ENCODE measurements around the gene MEF2C. TPM values are rescaled to one million over a fixed set of nuclear protein-coding genes. Genes with fewer than 3 reads are reported as not detected.

MEF2C gene
- total RNA-seq, 1 experiment from 2014 or later, result 1.7 TPM

DNA sequence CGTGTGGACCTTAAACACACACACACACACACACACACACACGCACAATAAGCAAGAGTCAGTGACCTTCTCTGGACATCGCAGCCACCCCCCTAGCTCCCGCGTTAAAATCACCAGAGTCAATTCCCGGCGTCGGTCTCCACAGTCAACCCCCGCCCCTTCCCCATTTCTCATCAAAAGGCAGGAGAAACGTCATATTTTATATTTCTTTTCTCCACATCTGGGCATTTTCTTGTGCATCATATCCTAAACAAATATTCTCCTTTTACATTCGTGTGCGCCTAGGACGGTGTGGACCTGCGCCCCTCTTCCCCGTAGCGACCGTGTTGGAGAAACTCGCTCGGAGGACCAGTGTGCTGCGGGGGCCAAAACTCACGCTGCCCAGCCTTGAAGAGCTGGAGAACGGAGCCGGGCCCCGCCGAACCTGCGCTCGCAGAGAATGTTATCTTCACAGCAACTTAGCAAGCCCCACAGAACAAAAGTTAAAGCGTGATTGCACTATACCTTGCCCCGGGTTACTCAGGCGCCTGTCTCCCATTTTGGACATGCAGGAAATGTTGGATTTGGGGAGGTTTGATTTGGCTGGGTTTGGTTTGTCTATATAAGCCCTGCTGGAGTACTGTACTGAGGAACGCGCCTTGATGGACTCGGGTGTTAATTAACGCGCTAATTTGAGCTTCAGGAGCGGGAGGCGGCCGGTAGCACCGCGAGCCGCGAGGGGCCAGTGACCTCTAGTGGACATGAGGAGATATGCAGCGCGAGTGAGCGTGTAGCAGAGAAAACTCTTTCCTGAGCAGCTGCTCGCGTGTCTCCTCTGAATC is 192.4 kb downstream of the MEF2C start:
- no peaks in the 10 kb centered on the region for H3K9me3 Mint-ChIP-seq
- H3K36me3 Mint-ChIP-seq, result no peaks in the 10 kb centered on the region
- H3K4me3 Mint-ChIP-seq, result peak overlapping the region; percentile 67
- CTCF ChIA-PET, result interaction anchor here (0.6 to 5.0 kb wide), 38 partner anchors 10 to 1788 kb away, joined by 3 to 50 read pairs (median 5); no protein-coding TSS in a partner anchor
- ATAC-seq, result peak; percentile 12
- POLR2A ChIA-PET, result interaction anchor here (0.7 to 1.2 kb wide), 3 partner anchors 12 to 910 kb away, joined by 3 read pairs; no protein-coding TSS in a partner anchor
- TF ChIP-seq CTCF (IDR thresholded peaks at IDR 0.05), result peak; percentile 98
- TF ChIP-seq CREB1 (CRISPR knock-in tag; IDR thresholded peaks at IDR 0.05), result no peak
- H3K27ac Mint-ChIP-seq, result no peak overlapping the region
- H3K4me1 Mint-ChIP-seq, result peaks cover 80% of the 10 kb centered on the region
- H3K27me3 Mint-ChIP-seq (ENCODE audit: low read depth), result peaks cover 100% of the 10 kb centered on the region
- DNase-seq (ENCODE audit: low spot score), result peak; percentile 76

DNA sequence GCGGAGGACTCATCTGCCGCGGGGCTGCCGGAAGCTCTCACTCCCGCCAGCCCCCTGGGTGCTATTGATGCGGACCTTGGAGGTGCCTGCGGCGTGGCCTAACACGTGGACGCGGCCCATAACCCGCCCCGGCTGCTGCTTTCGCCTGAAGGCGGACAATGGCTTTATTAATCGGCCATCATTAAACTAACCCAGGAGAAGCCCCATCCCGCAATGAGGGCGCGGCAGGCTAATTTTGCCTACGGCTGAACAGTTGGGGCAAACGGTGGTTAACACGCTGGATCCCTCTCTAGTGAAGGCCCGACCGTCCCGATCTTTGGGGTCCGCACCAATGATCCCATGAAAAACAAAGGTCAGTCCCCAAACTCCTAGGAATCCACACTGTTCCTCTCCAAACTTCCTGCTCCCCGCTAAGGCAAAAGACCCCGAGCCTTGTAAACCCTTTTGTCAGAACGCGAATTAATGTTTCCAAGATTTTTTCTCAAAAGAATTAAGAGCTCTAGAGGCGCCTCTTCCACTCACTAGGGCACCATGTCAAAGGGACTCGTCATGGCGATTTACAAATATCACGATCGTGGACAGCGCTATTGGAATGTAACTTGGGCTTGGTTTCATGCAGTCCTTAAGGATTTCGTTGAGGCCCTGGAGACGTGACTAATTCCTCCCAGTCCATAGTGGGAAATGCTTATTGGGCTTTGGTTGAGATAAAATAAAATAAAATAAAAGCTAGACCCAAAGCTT is 193.1 kb downstream of the MEF2C start:
- TF ChIP-seq FOXK1 (CRISPR knock-in tag; IDR thresholded peaks at IDR 0.05) (no peak), FOXP1 (CRISPR knock-in tag; IDR thresholded peaks at IDR 0.05; ENCODE audit: borderline replicate concordance) (no peak)
- Mint-ChIP-seq H3K4me1 (peaks cover 76% of the 10 kb centered on the region), H3K36me3 (no peaks in the 10 kb centered on the region), H3K9me3 (no peaks in the 10 kb centered on the region), H3K27me3 (ENCODE audit: low read depth) (peaks cover 100% of the 10 kb centered on the region), H3K4me3 (peak overlapping the region; percentile 61), H3K27ac (no peak overlapping the region)
- CTCF ChIA-PET, result interaction anchor here (0.7 to 5.0 kb wide), 14 partner anchors 9 to 908 kb away, joined by 3 to 50 read pairs (median 14); no protein-coding TSS in a partner anchor
- ATAC-seq (no peak), DNase-seq (ENCODE audit: low spot score) (no peak)
- POLR2A ChIA-PET, result interaction anchor here (0.7 to 1.3 kb wide), 2 partner anchors 12 to 14 kb away, joined by 3 read pairs; no protein-coding TSS in a partner anchor

- Mint-ChIP-seq H3K36me3 (no peaks in the 10 kb centered on the region), H3K27me3 (ENCODE audit: low read depth) (peaks cover 100% of the 10 kb centered on the region), H3K9me3 (no peaks in the 10 kb centered on the region), H3K4me1 (peaks cover 76% of the 10 kb centered on the region), H3K4me3 (peak overlapping the region; percentile 61), H3K27ac (no peak overlapping the region)
- ChIA-PET CTCF (interaction anchor here (0.7 to 5.0 kb wide), 10 partner anchors 8 to 970 kb away, joined by 3 to 50 read pairs (median 20); no protein-coding TSS in a partner anchor), POLR2A (interaction anchor here (1.3 kb wide), 1 partner anchor 13 kb away, joined by 3 read pairs; no protein-coding TSS in a partner anchor)
- DNase-seq (ENCODE audit: low spot score) (peak; percentile 65), ATAC-seq (peak; percentile 27)
- TF ChIP-seq IRF2 (CRISPR knock-in tag; IDR thresholded peaks at IDR 0.05; ENCODE audit: borderline replicate concordance, low read depth) (no peak), ARID4B (CRISPR knock-in tag; IDR thresholded peaks at IDR 0.05; ENCODE audit: borderline replicate concordance) (no peak), ZNF121 (CRISPR knock-in tag; IDR thresholded peaks at IDR 0.05) (no peak), ZNF232 (CRISPR knock-in tag; IDR thresholded peaks at IDR 0.05) (no peak), NFYB (CRISPR knock-in tag; conservative IDR thresholded peaks at IDR 0.05; ENCODE audit: low read depth) (no peak), ZNF416 (CRISPR knock-in tag; IDR thresholded peaks at IDR 0.05) (no peak), GTF2I (CRISPR knock-in tag; conservative IDR thresholded peaks at IDR 0.05) (no peak), NR3C1 (CRISPR knock-in tag; conservative IDR thresholded peaks at IDR 0.05; ENCODE audit: low read depth) (no peak)
- TF ChIP-seq, protein P1, sequence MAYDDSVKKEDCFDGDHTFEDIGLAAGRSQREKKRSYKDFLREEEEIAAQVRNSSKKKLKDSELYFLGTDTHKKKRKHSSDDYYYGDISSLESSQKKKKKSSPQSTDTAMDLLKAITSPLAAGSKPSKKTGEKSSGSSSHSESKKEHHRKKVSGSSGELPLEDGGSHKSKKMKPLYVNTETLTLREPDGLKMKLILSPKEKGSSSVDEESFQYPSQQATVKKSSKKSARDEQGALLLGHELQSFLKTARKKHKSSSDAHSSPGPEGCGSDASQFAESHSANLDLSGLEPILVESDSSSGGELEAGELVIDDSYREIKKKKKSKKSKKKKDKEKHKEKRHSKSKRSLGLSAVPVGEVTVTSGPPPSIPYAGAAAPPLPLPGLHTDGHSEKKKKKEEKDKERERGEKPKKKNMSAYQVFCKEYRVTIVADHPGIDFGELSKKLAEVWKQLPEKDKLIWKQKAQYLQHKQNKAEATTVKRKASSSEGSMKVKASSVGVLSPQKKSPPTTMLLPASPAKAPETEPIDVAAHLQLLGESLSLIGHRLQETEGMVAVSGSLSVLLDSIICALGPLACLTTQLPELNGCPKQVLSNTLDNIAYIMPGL (CRISPR knock-in tag; IDR thresholded peaks at IDR 0.05), result no peak
- TF ChIP-seq, protein P2, sequence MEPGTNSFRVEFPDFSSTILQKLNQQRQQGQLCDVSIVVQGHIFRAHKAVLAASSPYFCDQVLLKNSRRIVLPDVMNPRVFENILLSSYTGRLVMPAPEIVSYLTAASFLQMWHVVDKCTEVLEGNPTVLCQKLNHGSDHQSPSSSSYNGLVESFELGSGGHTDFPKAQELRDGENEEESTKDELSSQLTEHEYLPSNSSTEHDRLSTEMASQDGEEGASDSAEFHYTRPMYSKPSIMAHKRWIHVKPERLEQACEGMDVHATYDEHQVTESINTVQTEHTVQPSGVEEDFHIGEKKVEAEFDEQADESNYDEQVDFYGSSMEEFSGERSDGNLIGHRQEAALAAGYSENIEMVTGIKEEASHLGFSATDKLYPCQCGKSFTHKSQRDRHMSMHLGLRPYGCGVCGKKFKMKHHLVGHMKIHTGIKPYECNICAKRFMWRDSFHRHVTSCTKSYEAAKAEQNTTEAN (CRISPR knock-in tag; IDR thresholded peaks at IDR 0.05), result no peak
- TF ChIP-seq, protein P3, sequence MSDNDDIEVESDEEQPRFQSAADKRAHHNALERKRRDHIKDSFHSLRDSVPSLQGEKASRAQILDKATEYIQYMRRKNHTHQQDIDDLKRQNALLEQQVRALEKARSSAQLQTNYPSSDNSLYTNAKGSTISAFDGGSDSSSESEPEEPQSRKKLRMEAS (CRISPR knock-in tag; IDR thresholded peaks at IDR 0.05), result no peak
These were observed 193.9 kb downstream of the MEF2C start for GRCh38 chr5:88688984-88689667.
